Subcutaneous adipose tissue (tissue), 4 donors: ENCODE data around the gene C11orf24. TPM values are rescaled to one million over a fixed set of nuclear protein-coding genes. Genes with fewer than 3 reads are reported as not detected.

ENCODE experiments used
- CTCF ChIP-seq: fragments of 450-650 bp; IDR thresholded peaks from one replicate; pipeline ENCODE4 v1.5.1; 2016; ENCODE audit warnings: low read depth, mild to moderate bottlenecking, control low read depth, antibody characterized with exemption, moderate library complexity
- total RNA-seq, 4 donors: library from RNA; depleted of rRNA; stranded (reverse); fragments of >200 nt; gene quantifications; one replicate each; pipeline ENCODE4 v1.1.0, GENCODE V29; 2016

Gene C11orf24
- total RNA-seq, 4 donors from 2014 or later, result 10.2 to 27.1 (median 20.2) TPM

DNA sequence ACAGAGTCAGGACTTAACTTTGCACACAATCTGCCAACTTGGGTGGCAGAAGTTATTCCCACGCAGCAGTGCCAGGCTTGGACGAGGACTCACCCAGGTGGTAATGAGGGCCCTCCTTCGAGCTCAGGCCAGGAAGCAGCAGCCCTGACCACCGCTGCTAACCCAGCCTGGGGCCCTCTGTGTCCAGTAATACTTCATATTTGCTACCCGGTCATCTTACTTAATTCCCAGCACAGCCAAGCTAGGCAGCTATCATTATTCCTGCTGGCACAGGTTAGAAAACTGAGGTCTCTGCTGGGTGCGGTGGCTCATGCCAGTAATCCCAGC is 25.2 kb upstream of the C11orf24 start:
- no peak for TF ChIP-seq CTCF

DNA sequence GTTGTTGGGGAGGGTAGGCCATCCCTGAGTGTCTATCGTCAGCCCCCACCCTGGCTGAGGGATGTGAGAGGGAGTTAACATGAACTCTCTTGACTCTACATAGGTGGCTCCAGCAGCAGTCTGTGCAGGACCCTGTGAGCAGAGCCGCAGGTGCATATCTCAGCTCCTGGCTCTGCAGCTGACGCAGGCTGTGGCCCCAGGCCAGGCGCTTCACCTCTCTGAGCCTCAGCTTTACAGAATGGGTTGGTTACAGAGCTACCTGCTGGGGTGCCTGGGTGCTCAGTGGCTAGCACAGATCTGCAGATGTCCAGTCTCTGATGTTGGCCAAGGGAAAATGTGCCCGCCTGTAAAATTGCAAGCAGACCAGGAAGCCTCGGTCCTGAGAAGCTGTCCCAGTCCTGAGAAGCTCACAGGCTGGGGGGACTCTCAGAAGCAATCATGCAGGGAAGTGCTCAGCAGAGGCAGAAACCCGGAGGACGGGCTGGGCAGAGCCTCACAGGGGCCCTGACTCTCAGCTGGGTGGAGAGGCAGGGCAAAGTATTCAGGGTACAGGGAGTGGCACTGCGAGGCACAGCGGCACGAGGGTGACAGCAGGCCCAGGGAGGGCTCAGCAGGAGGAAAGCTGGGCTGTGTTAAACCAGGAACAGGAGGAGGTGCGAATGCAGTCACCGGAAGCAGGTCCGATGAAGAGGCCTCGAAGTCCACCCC is 24.7 kb upstream of the C11orf24 start:
- TF ChIP-seq CTCF, result no peak

DNA sequence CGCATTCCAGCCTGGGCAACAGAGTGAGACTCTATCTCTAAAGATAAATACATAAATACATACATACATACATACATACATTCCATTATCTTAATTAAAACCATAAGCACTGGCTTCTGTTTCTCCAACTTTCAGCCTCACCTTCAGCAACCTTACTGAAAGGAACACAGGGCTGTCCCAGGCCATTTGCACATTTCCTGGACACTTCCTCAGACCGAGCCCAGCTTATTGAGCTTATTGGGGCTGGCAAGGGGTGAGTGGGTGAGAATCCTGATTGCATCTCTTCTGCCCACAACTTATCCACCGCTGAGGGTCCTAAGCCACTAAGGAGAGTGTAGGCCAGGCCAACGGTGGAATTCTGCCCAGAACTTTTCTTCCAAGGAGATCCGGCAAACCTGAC is 24.2 kb upstream of the C11orf24 start:
- no peak for TF ChIP-seq CTCF

DNA sequence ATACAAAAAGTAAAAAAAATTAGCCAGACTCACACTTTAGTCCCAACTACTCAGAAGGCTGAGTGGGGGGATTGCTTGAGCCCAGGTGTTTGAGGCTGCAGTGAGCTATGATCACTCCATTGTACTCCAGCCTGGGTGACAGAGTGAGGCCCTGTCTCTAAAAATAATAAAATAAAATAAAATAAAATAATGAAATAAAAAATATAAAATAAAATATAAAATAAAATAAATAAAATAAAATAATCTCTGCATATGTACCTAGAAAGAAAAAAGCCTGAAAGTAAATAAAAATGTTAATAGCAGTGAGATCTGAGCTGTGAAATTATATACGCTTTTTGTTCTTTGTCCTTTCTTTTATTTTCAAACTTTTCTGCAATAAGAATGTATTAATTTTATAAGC is 23.5 kb upstream of the C11orf24 start:
- TF ChIP-seq CTCF, result no peak

DNA sequence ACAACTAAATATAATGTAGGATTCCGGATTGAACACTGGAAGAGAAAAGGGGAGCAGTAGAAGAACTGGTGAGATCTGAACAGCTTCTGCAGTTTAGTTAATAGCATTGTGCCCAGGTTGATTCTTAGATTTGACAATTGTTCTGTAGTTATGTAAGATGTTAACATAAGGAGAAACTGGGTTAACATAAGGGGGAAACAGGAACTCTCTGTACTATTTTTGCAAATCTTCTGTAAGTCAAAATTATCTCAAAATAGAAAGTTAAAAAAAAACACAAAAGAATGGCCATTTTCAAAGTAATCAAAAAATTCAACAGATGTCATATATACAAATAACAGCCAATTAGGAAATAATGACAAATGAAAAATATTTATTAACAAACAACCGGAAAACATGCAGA is 21.9 kb upstream of the C11orf24 start:
- TF ChIP-seq CTCF, result no peak

DNA sequence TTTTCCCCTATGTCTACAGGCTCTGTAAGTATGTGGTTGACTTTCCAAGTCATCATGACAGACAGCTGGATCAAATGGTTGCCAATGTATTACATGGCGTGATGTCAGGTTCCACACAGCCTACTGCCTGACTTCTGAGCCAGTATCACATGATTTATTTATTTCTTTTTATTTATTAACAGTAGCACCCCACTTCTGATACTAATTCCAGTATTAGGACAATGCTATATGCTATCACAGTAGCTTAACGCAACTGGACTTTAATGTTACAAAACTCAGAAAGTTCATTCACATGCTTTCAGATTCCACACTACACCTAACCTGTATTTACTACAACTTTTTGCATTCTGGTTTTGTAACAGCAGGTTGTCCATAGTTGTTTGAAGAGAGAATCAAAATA is 17.7 kb upstream of the C11orf24 start:
- TF ChIP-seq CTCF, result no peak

- no peak for TF ChIP-seq CTCF
Observed at GRCh38 chr11:68287419-68287818, 15.6 kb upstream of the C11orf24 start.
